MG63 (cell line): ENCODE measurements around the gene REG4. TPM values are rescaled to one million over a fixed set of nuclear protein-coding genes. Genes with fewer than 3 reads are reported as not detected.

ENCODE experiments used
- DNase-seq: peaks from one replicate; pipeline ENCODE4 v3.0.0-alpha.2; 2020
- H3K27me3 ChIP-seq: fragments of 250-450 bp; sonication (Bioruptor Pico); 2 replicates; pipeline ENCODE4 v1.5.1; 2020; ENCODE audit warnings: mild to moderate bottlenecking, moderate library complexity
- H3K36me3 ChIP-seq: fragments of 250-450 bp; sonication (Bioruptor Pico); 2 replicates; pipeline ENCODE4 v1.5.1; 2020; ENCODE audit warnings: mild to moderate bottlenecking, moderate library complexity
- H3K4me3 ChIP-seq: fragments of 250-450 bp; sonication (Bioruptor Pico); 2 replicates; pipeline ENCODE4 v1.5.1; 2020; ENCODE audit warnings: mild to moderate bottlenecking, moderate library complexity
- H3K9me3 ChIP-seq: fragments of 250-450 bp; sonication (Bioruptor Pico); 2 replicates; pipeline ENCODE4 v1.5.1; 2020; ENCODE audit warnings: mild to moderate bottlenecking, moderate library complexity
- total RNA-seq: library from RNA; depleted of rRNA; stranded (reverse); fragments of >200 nt; shearing (Covaris generic); gene quantifications from 2 replicates; pipeline ENCODE4 v1.2.3, GENCODE V29; 2014; ENCODE audit warnings: low replicate concordance

Gene REG4
- total RNA-seq, 1 experiment from 2014 or later = not detected

GRCh38 chr1:119815928-119816327, 4.7 kb upstream of the REG4 start:
- no peaks in the 10 kb centered on the region for H3K36me3 ChIP-seq
- peaks cover 16% of the 10 kb centered on the region for H3K27me3 ChIP-seq
- no peak for DNase-seq
- H3K4me3 ChIP-seq = no peak overlapping the region
- H3K9me3 ChIP-seq = no peaks in the 10 kb centered on the region

- Histone ChIP-seq H3K27me3 (peaks cover 19% of the 10 kb centered on the region), H3K4me3 (no peak overlapping the region), H3K9me3 (no peaks in the 10 kb centered on the region), H3K36me3 (no peaks in the 10 kb centered on the region)
- DNase-seq = no peak
Measured at GRCh38 chr1:119815361-119815760, 4.1 kb upstream of the REG4 start.

GRCh38 chr1:119814288-119814687, 3.0 kb upstream of the REG4 start:
- no peaks in the 10 kb centered on the region for H3K36me3 ChIP-seq
- no peak for DNase-seq
- peaks cover 23% of the 10 kb centered on the region for H3K27me3 ChIP-seq
- H3K9me3 ChIP-seq = no peaks in the 10 kb centered on the region
- no peak overlapping the region for H3K4me3 ChIP-seq

GRCh38 chr1:119811985-119812557, 811 bp upstream of the REG4 start:
- no peak for DNase-seq
- H3K9me3 ChIP-seq = no peaks in the 10 kb centered on the region
- H3K36me3 ChIP-seq = no peaks in the 10 kb centered on the region
- H3K27me3 ChIP-seq = peaks cover 34% of the 10 kb centered on the region
- no peak overlapping the region for H3K4me3 ChIP-seq

- peak; percentile 56 for DNase-seq
- Histone ChIP-seq H3K9me3 (no peaks in the 10 kb centered on the region), H3K27me3 (peaks cover 30% of the 10 kb centered on the region), H3K36me3 (no peaks in the 10 kb centered on the region), H3K4me3 (no peak overlapping the region)
Measured at GRCh38 chr1:119808972-119809550, 2.2 kb downstream of the REG4 start.

GRCh38 chr1:119808491-119808890, 2.8 kb downstream of the REG4 start:
- no peak overlapping the region for H3K4me3 ChIP-seq
- no peaks in the 10 kb centered on the region for H3K36me3 ChIP-seq
- H3K27me3 ChIP-seq = peaks cover 29% of the 10 kb centered on the region
- DNase-seq = peak; percentile 30
- H3K9me3 ChIP-seq = no peaks in the 10 kb centered on the region

- Histone ChIP-seq H3K27me3 (peaks cover 27% of the 10 kb centered on the region), H3K4me3 (no peak overlapping the region), H3K36me3 (no peaks in the 10 kb centered on the region), H3K9me3 (no peaks in the 10 kb centered on the region)
- no peak for DNase-seq
Measured at GRCh38 chr1:119806489-119806888, 4.8 kb downstream of the REG4 start.

GRCh38 chr1:119805746-119806145, 5.5 kb downstream of the REG4 start:
- H3K9me3 ChIP-seq = no peaks in the 10 kb centered on the region
- H3K27me3 ChIP-seq = peaks cover 27% of the 10 kb centered on the region
- no peak for DNase-seq

GRCh38 chr1:119805247-119805646, 6.0 kb downstream of the REG4 start:
- Histone ChIP-seq H3K4me3 (no peak overlapping the region), H3K9me3 (no peaks in the 10 kb centered on the region), H3K27me3 (peaks cover 23% of the 10 kb centered on the region), H3K36me3 (no peaks in the 10 kb centered on the region)
- no peak for DNase-seq

More at GRCh38 chr1:119805746-119806145, 5.5 kb downstream of the REG4 start:
- Histone ChIP-seq H3K36me3 (no peaks in the 10 kb centered on the region), H3K4me3 (no peak overlapping the region)

- Histone ChIP-seq H3K9me3 (no peaks in the 10 kb centered on the region), H3K27me3 (no peaks in the 10 kb centered on the region), H3K36me3 (no peaks in the 10 kb centered on the region), H3K4me3 (no peak overlapping the region)
- no peak for DNase-seq
Measured at GRCh38 chr1:119799599-119800177, 11.6 kb downstream of the REG4 start.

GRCh38 chr1:119799003-119799402, 12.3 kb downstream of the REG4 start:
- H3K4me3 ChIP-seq = no peak overlapping the region
- DNase-seq = no peak
- H3K27me3 ChIP-seq = no peaks in the 10 kb centered on the region
- H3K36me3 ChIP-seq = no peaks in the 10 kb centered on the region
- H3K9me3 ChIP-seq = no peaks in the 10 kb centered on the region

GRCh38 chr1:119797606-119798005, 13.7 kb downstream of the REG4 start:
- H3K9me3 ChIP-seq = no peaks in the 10 kb centered on the region
- DNase-seq = no peak
- no peak overlapping the region for H3K4me3 ChIP-seq
- H3K36me3 ChIP-seq = no peaks in the 10 kb centered on the region
- no peaks in the 10 kb centered on the region for H3K27me3 ChIP-seq

GRCh38 chr1:119797162-119797561, 14.1 kb downstream of the REG4 start:
- Histone ChIP-seq H3K27me3 (no peaks in the 10 kb centered on the region), H3K36me3 (no peaks in the 10 kb centered on the region), H3K4me3 (no peak overlapping the region), H3K9me3 (no peaks in the 10 kb centered on the region)
- DNase-seq = no peak

- Histone ChIP-seq H3K27me3 (no peaks in the 10 kb centered on the region), H3K9me3 (no peaks in the 10 kb centered on the region), H3K4me3 (no peak overlapping the region), H3K36me3 (no peaks in the 10 kb centered on the region)
- no peak for DNase-seq
Measured at GRCh38 chr1:119795261-119796200, 15.7 kb downstream of the REG4 start.

- Histone ChIP-seq H3K27me3 (no peaks in the 10 kb centered on the region), H3K4me3 (no peak overlapping the region), H3K9me3 (no peaks in the 10 kb centered on the region), H3K36me3 (no peaks in the 10 kb centered on the region)
- no peak for DNase-seq
Measured at GRCh38 chr1:119794876-119795240, 16.4 kb downstream of the REG4 start.

GRCh38 chr1:119794230-119794875, 16.9 kb downstream of the REG4 start:
- no peak for DNase-seq
- Histone ChIP-seq H3K4me3 (no peak overlapping the region), H3K9me3 (no peaks in the 10 kb centered on the region), H3K36me3 (no peaks in the 10 kb centered on the region), H3K27me3 (peaks cover under 1% of the 10 kb centered on the region; the same call in 1 of the 2 replicates)

GRCh38 chr1:119791377-119791776, 19.9 kb downstream of the REG4 start:
- Histone ChIP-seq H3K9me3 (no peaks in the 10 kb centered on the region), H3K36me3 (no peaks in the 10 kb centered on the region), H3K27me3 (peaks cover 5% of the 10 kb centered on the region), H3K4me3 (no peak overlapping the region)
- DNase-seq = no peak
